Psoas muscle (tissue), 8 donors: ENCODE measurements around the gene DMD. TPM values are rescaled to one million over a fixed set of nuclear protein-coding genes. Genes with fewer than 3 reads are reported as not detected.
A peak's percentile ranks its signal among the peaks of the same experiment; 100 is the strongest.

Experiments
- ATAC-seq, 4 donors: fragments of 200-7000 bp; cut with Tn5 transposase; one replicate each; pipeline ENCODE4 v1.9.1; 2020; ENCODE audit warnings: moderate library complexity in 3 of 4, mild to moderate bottlenecking in 2 of 4
- DNase-seq, 2 donors: peaks; one replicate each; pipeline ENCODE4 v3.0.0-alpha.2; 2020
- H3K27ac ChIP-seq: fragments of 200-600 bp; one replicate; pipeline ENCODE4 v1.8.0; 2022
- H3K27me3 ChIP-seq, 3 donors: fragments of 200-600 bp in 1 of 3; one replicate each; pipeline versions ENCODE4 v1.6.1 to v1.8.0; 2013 to 2022; ENCODE audit warnings: low read length in 2 of 3, mild to moderate bottlenecking in 2 of 3, moderate library complexity in 1 of 3; ENCODE audit not compliant: insufficient read depth in 3 of 3
- H3K36me3 ChIP-seq, 2 donors: fragments of 200-600 bp in 1 of 2; one replicate each; pipeline versions ENCODE4 v1.6.1 to v1.8.0; 2013 to 2022; ENCODE audit warnings: low read depth in 1 of 2, mild to moderate bottlenecking in 1 of 2, moderate library complexity in 1 of 2; ENCODE audit not compliant: insufficient read depth in 1 of 2
- H3K4me1 ChIP-seq: fragments of 200-600 bp; one replicate; pipeline ENCODE4 v1.8.0; 2022
- H3K4me3 ChIP-seq: fragments of 200-600 bp; one replicate; pipeline ENCODE4 v1.8.0; 2022; ENCODE audit warnings: mild to moderate bottlenecking
- H3K9me3 ChIP-seq: fragments of 200-600 bp; one replicate; pipeline ENCODE4 v1.8.0; 2022
- CTCF ChIP-seq: fragments of 200-600 bp; IDR thresholded peaks from one replicate; pipeline ENCODE4 v1.8.0; 2022; ENCODE audit warnings: antibody characterized with exemption
- WGBS, 3 donors: extraction: QIAGEN DNeasy Blood & Tissue Kit; methylation state at CpG; one replicate each; pipeline versions ENCODE4 v1.1.6 to v1.1.7; 2013; 5-methylcytosine and 5-hydroxymethylcytosine counted together
- intact Hi-C, 2 donors: fragments of 100-400 bp; cut with DNase I; formaldehyde crosslinking; loops; one replicate each; pipeline versions ENCODE4 v1.11.0 to v1.14.2; 2022
- polyA plus RNA-seq, 3 donors: library from polyadenylated mRNA; stranded (reverse); fragments of 200-250 nt; gene quantifications; one replicate each; pipeline ENCODE4 v1.2.3, GENCODE V29; 2013
- total RNA-seq, 4 donors: library from RNA; stranded (reverse); fragmentation: NEBNext Ultra II Directional in 2 of 4; extraction: Animal tissue kit (Norgen Biotek cat#: 25700) in 2 of 4; gene quantifications; one replicate each; pipeline versions ENCODE4 v1.2.1 to v1.2.4, GENCODE V29; 2021 to 2023
- donor health status: healthy with polysubstance abuse.
- donor health status: DM: no; HTN: no; CAD: no; lungs with moderate emphysema.
- donor health status: Bipolar disorder and iron deficiency.
- donor health status: healthy.
- donor health status: DM: yes; HTN: yes; CAD: no.
- donor health status: DM: no; HTN: no; CAD: no.
- donor health status: DM: no; HTN: no; CAD: no.
- donor health status: DM: yes; HTN: yes; CAD: no.

DMD gene
- total and polyA plus RNA-seq, 7 donors: 6.8 to 170 (median 86.5) TPM

GRCh38 chrX:31236231-31236630, 1975.1 kb downstream of the DMD start:
- no peak for TF ChIP-seq CTCF
- no peaks in the 10 kb centered on the region for H3K9me3 ChIP-seq
- 65 to 84% (median 82%) methylated on average over 6 of the region's 6 CpGs for WGBS, 3 donors
- H3K4me3 ChIP-seq: no peak overlapping the region
- no peak for DNase-seq
- H3K27ac ChIP-seq: no peak overlapping the region
- intact Hi-C loops: no loop called here
- H3K36me3 ChIP-seq: no peaks in the 10 kb centered on the region
- no peaks in the 10 kb centered on the region for H3K27me3 ChIP-seq
- no peaks in the 10 kb centered on the region for H3K4me1 ChIP-seq
- no peak for ATAC-seq

DNA sequence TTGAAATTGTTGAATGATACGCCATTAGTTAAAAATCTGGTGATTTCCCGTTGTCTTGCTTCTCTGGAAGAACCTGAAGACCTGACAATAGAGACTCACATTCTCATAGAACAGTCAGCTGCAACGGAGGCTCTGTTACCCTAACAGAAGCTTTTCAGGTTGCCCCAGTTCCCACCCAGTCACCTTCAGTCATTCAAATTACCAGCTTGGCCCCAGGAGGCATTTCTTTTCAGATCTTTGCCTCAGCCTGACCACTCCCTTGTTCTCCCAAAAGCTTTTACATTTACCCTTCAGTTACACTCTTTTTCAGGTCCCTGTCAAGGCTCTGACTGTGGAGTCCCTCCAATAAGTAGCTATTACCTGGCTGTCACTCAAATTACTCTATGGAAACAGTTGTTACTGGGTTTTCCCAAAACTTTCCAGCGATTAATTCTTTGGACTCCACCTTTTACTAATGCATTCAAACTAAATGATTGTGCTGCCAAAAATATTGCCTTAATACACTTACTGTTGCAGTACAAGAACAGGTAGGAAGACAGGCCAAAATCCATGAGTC, 1977.3 kb downstream of the DMD start:
- Histone ChIP-seq H3K36me3 (no peaks in the 10 kb centered on the region), H3K4me1 (no peaks in the 10 kb centered on the region), H3K4me3 (no peak overlapping the region), H3K27ac (no peak overlapping the region), H3K9me3 (no peaks in the 10 kb centered on the region), H3K27me3 (no peaks in the 10 kb centered on the region)
- no peak for DNase-seq
- intact Hi-C loops: no loop called here
- ATAC-seq: no peak
- WGBS, 3 donors: 58 to 86% (median 76%) methylated on average over 4 of the region's 4 CpGs
- TF ChIP-seq CTCF: no peak

DNA sequence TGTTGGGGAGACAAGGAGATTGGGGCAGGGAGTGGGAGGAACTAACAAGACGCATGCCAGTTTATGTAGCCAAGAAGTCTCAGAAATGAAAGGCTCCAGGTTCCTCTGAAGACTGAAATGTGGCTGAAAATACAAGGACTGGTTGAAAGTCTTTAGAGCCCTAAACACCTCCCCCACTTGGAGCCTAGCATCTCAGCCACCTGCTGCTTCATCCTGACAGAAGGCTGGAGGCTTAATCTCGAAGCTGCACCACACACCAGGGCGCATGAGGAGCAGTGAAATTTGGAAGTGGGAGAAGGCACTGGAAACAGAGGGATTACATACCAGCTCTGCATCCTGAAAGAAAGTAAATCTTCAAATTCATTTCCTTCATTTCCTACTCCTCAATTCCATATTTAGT, 1978.8 kb downstream of the DMD start:
- no peak for TF ChIP-seq CTCF
- ATAC-seq (no peak), DNase-seq (no peak)
- no peaks in the 10 kb centered on the region for H3K4me1 ChIP-seq
- H3K27ac ChIP-seq: no peak overlapping the region
- H3K27me3 ChIP-seq: no peaks in the 10 kb centered on the region
- no peaks in the 10 kb centered on the region for H3K36me3 ChIP-seq
- WGBS, 3 donors: 49 to 100% (median 64%) methylated on average over 1 to 3 of the region's 3 CpGs
- H3K4me3 ChIP-seq: no peak overlapping the region
- intact Hi-C loops: no loop called here
- H3K9me3 ChIP-seq: no peaks in the 10 kb centered on the region

DNA sequence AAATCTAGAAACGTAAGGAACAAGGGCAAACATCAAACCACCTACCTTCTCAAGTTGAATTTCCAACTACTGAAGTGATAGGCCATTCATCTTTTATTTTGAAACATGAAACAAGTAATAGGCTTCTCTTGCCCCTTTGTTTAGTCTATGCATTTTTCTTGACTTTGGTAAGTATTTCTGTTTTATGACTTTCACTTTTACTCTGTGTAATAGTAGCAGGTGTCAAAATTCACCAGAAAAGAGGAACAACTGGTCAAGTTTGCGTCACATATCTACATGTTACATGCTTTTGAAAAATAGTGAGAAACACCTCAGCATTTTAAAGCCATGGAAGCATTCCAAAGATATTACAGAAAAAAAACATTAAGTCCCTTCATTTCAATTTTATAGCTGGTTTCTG, 1982.4 kb downstream of the DMD start:
- Histone ChIP-seq H3K4me1 (peaks cover 4% of the 10 kb centered on the region), H3K36me3 (no peaks in the 10 kb centered on the region), H3K4me3 (no peak overlapping the region), H3K27me3 (no peaks in the 10 kb centered on the region), H3K9me3 (no peaks in the 10 kb centered on the region), H3K27ac (no peak overlapping the region)
- ATAC-seq: no peak
- no peak for DNase-seq
- intact Hi-C loops: loop anchor here in 1 of 2 donors (10.0 kb wide), 1 partner anchor 56 kb away; no protein-coding TSS in a partner anchor
- no peak for TF ChIP-seq CTCF
- WGBS, 3 donors: 58 to 83% (median 68%) methylated on average over 2 of the region's 2 CpGs

DNA sequence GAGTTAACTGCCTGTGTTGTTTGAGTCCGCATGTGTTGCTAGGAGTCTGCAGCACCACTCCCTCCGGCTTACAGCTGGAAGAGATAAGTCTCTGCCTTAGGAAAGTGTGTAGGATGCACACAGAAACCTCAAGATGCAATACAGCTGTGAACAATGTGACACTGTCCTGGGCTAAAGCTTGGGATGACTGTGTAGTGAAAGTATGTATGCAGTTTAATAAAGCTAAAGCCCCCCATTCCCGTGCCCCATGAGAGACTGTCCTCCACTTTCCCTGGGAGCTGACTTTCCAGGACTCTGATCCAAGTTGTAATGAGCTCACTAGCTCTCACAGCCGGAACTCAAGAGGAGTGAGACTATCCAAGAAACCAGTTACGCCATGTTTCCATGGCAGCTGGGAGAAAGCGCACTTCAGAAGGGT, 1982.9 kb downstream of the DMD start:
- 55 to 64% (median 57%) methylated on average over 6 of the region's 6 CpGs for WGBS, 3 donors
- Histone ChIP-seq H3K4me1 (peaks cover 9% of the 10 kb centered on the region), H3K9me3 (no peaks in the 10 kb centered on the region), H3K36me3 (no peaks in the 10 kb centered on the region), H3K27ac (no peak overlapping the region), H3K4me3 (no peak overlapping the region), H3K27me3 (no peaks in the 10 kb centered on the region)
- DNase-seq (no peak), ATAC-seq (peak in 3 of 4 donors; percentile 13 to 36 (median 16))
- intact Hi-C loops: loop anchor here in 1 of 2 donors (10.0 kb wide), 1 partner anchor 56 kb away; no protein-coding TSS in a partner anchor
- no peak for TF ChIP-seq CTCF
